ENCODE data around the gene KDM3A.
A peak's percentile ranks its signal among the peaks of the same experiment; 100 is the strongest.

The KDM3A gene

GRCh38 chr2:86477349-86477748, 36.2 kb downstream of the KDM3A start:
- no peak for DNase-seq

DNA sequence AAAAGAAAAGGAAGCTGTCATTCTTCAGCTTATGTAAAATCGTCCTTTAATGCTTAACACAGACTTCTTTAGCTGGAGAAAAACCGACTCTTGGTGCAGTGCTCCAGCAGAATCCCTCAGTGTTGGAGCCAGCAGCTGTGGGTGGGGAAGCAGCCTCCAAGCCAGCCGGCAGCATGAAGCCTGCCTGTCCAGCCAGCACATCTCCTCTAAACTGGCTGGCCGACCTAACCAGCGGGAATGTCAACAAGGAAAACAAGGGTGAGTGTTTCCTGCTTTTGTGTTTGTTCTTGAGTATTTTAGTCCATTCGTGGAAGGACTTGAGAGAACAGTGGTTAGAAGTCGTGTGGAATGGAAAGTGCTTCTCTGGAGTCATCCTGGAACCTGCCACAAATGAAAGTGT, 38.9 kb downstream of the KDM3A start:
- DNase-seq: peak; percentile 83

GRCh38 chr2:86482034-86482433, 40.9 kb downstream of the KDM3A start:
- DNase-seq: no peak

- DNase-seq: no peak
Measured at GRCh38 chr2:86484385-86484784, 43.2 kb downstream of the KDM3A start.

GRCh38 chr2:86485103-86485502, 43.9 kb downstream of the KDM3A start:
- DNase-seq: no peak

GRCh38 chr2:86485802-86486201, 44.6 kb downstream of the KDM3A start:
- no peak for DNase-seq

DNA sequence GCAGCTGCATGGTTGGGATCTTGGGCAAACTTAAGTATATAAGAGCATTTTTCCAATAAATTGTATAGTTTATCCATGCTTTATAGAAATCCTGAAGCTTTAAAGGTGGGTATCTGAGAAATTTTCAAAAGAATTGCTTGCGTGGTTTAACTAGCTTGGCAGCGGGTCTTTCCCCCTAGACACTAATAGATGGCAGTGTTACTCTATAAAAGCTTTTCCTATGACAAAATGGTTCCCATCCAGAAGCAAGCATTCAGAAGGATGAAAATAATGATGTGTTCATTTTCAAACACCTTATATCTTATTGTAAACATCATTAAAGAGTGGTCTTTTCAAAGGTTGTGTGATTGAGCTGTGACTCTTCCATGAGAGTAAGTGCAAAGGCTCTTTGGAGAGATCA, 45.9 kb downstream of the KDM3A start:
- DNase-seq: peak; percentile 21

DNA sequence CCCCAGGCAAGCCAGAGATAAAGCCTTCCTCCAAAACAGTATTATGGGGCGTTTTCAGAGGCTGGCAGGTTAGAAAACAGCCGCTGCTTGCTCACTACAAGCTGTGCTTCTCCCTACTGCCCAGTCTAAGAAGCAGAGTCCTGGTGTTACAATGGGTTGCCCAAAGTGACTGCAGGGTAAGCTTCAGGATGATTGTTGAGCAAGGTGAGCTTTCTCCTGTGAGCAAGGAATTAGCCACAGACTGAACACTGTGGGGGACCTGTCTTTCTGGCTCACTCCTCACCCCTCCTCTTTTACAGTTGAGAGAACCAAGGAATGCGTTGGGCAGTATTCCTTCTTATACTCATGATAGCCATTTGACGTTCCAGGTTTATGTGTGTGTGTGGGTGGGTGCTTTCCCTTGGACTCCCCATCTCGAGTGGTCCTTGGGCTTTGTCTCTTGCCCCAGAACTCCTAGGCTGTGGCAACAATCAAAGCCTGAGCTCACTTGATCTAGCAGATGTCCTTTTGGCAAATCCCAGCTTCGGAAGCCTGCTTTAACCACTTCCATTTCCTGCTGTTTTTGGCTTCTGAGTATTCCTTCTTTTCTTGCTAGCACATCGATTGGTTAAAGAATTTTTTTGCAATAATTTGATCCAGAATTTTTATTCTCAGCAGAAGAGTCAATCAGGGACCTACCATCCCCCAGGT, 47.5 kb downstream of the KDM3A start:
- no peak for DNase-seq

- DNase-seq: no peak
Measured at GRCh38 chr2:86489542-86489941, 48.4 kb downstream of the KDM3A start.

DNA sequence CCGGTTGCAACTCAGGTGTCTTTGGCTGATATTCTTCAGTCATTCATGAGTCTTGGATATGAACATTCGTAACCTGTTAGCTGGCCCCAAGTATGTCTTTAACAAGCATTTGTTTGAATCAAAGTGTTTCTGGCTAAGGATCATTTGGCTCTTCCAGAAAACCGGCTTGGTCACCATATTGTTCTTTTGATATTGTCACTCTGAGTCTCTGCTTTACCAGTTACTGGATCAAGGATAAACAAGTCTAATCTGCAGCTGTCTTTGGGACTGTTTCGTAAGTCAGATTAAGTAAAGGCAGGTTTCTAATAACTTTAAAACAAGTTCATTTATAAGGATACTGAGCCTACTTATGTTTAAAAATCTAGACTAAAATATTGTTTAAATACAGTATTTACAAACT, 49.1 kb downstream of the KDM3A start:
- DNase-seq: no peak

DNA sequence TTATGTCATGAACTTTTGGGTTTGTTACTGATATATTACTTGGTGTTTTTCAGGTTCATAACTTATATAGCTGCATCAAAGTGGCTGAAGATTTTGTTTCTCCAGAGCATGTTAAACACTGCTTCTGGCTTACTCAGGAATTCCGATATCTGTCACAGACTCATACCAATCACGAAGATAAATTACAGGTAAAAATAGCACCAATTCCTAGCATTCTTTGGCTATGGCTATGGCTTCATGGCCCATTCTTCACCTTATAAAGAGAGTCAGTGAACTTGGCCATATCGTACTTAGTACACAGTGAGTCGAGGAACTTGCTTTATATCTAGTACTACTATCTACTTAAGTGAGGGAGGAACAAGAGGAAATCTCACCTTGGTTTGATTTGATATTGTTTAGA, 49.9 kb downstream of the KDM3A start:
- DNase-seq: no peak

GRCh38 chr2:86492048-86492453, 50.9 kb downstream of the KDM3A start:
- peak; percentile 86 for DNase-seq

- peak; percentile 17 for DNase-seq
Measured at GRCh38 chr2:86496391-86496790, 55.2 kb downstream of the KDM3A start.

- peak; percentile 53 for DNase-seq
Measured at GRCh38 chr2:86498468-86499260, 57.5 kb downstream of the KDM3A start.

DNA sequence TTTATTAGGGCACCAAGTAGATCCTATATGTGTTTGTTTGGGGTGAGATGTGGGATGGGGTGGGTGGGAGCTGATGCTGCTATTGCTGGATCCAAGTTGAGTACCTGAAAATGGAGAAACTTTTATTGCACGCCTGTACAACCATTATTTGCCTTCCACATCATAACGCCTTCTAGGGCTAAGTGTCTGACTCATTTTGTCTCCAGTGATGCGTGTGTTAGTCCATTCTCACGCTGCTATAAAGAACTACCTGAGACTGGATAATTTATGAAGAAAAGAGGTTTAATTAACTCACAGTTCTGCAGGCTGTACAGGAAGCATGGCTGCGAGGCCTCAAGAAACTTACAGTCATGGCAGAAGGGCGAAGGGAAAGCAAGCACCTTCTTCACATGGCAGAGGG, 58.2 kb downstream of the KDM3A start:
- DNase-seq: peak; percentile 55

- DNase-seq: peak; percentile 56
Measured at GRCh38 chr2:86500325-86501083, 59.3 kb downstream of the KDM3A start.

DNA sequence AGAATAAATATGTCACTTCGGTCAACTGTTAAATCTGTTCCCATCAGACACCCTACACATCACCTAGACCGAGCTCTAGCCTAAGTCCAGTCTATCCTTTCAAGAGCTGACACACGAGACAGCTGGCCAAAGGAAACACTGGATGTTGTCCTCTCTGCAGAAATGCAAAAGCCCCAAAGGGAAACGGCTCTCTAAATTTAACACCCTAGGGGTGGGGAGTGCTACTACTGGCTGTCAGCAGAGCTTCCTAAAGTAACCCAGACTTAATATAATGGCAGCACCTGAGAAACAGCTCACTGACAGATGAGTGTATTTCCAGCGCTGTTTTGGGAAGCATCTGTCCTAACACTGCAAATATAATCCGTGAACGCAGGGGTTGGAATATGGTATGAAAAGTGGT, 66.4 kb downstream of the KDM3A start:
- no peak for DNase-seq

DNA sequence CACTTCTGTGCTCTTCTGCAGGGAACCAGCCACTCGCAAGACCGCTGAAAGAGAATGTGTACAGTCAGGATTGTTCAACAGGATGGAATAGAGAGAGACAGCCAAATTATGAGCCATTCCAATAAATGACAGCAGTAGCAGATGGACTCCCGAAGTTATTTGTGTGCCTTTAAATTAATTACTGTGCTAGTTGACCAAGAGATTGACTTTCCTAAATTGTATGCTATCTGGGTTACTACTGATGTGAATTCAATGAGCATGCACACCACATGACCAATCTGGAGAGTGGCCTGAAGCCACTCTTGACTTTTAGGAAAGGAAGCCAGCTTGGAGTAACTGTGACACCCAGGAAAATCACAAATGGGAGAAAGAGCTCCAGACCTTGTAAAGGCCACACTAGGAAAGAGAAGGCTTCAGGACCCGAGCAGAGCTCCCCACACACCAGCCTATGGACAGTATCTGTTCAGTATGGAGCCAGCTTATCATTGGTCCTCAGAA, 69.3 kb downstream of the KDM3A start:
- DNase-seq: no peak

DNA sequence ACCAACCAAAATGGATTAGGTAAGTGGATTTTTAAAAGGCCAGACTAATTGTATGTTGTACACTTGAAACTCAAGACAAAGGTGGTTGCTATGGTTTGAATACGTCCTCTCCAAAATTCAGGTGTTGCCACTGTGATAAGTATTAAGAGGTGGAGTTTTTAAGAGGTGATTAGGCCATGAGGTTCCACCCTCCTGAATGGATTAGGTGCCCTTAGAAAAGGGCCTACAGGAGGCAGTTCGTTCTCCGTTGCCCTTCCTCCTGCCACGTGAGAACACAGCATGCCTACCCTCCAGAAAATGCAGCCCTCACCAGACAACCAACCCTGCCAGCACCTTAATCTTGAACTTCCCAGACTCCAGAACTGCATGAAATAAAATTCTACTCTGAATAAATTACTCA, 70.9 kb downstream of the KDM3A start:
- DNase-seq: no peak

DNA sequence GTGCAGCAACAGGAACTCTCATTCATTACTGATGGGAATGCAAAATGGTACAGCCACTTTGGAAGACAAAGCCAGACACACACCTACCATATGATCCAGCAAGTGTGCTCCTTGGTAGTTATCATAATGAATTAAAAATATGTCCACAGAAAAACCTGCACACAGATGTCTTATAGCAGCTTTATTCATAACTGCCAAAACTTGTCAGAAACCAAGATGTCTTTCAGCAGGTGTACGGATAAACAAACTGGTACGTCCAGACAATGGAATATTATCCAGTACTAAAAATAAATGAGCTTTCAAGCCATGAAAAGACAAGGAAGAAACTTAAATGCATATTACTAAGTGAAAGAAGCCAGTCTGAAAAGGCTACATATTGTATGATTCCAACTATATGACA, 71.7 kb downstream of the KDM3A start:
- DNase-seq: no peak

DNA sequence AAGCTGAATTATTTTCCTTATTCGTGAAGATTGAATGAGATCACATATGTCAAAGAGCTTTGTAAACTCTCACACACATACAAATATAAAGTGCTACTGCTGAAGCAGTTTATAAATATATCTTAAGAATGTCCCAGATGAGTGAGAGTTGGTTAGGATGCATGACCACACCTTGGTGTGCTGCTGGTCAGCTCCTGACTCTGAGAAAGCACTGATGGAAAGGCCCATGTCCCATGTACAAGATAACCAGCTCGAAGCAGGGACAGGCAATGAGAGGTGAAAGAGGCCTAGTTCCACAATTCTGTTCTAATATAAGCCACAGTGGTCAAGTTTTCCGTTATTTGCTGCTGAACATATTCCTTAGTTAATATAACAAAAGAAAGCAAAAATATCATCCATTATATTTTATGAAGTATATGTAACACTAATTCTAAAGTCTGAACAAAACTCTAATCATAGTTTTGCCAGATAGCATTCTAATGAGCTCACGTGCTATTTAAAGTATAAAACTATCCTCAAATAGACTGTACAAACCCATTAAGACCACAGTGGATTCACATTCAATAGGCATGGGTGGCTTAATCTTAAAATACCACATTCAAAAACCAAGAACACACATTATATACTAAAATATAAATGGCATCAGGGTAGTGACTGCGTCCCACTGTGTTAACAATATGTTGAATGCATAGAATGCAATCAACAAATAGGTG, 72.9 kb downstream of the KDM3A start:
- DNase-seq: no peak

GRCh38 chr2:86518481-86518880, 77.3 kb downstream of the KDM3A start:
- peak; percentile 48 for DNase-seq

- peak; percentile 17 for DNase-seq
Measured at GRCh38 chr2:86519349-86519748, 78.2 kb downstream of the KDM3A start.

Data from DMS53 (cell line).